Measurements from ENCODE around the gene OXLD1.
"Not testable (repeated sequence)": the region's sequence is repeated elsewhere in the genome, so short reads cannot be mapped to it uniquely, and the experiment has no call there.

OXLD1 gene

DNA sequence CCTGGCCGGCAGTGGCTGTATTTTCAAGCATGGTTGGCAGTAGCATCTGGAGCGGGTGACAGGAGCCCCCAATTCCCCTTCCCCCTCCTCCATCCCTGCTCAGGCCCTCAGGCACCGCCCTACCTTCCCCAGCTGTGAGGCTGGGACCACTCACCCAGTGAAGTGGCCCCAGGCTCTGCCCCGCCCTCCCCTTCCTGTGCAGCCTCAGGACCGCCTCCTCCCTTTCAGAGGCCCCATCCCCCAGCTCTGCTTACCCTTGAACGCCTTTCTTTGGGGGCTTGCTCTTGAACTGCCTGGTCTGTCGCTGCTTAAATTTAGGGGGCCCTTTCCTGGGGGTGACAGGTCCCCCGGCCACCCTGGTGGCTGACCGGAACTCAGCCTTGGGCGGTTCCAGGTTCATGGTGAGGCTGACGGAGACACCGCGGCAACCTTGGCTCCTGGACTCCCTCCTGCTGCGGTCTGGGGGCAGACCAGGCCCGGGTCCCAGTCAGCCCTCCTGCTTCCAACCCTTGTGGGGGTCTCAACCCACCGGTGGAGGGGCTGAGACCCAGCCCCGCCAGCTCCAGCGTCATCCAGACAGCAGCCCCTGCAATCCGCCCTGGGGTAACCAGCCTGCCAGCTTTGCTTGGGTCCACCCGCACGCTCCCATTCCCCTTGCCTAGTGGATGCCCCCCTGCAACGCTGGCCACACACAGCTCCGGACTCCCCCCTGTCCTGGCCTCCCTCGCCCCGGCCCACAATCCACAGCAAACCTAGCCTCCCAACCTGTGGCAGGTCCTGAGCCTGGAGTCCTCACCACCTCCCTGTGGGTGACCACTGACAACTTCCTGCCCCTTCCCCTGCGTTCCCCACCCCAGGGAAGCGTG is 13.3 kb downstream of the OXLD1 start:
- no peak for DNase-seq (ENCODE audit: low read depth)

GRCh38 chr17:81651692-81652091 is 14.7 kb downstream of the OXLD1 start:
- DNase-seq (ENCODE audit: low read depth): peak; percentile 73

DNA sequence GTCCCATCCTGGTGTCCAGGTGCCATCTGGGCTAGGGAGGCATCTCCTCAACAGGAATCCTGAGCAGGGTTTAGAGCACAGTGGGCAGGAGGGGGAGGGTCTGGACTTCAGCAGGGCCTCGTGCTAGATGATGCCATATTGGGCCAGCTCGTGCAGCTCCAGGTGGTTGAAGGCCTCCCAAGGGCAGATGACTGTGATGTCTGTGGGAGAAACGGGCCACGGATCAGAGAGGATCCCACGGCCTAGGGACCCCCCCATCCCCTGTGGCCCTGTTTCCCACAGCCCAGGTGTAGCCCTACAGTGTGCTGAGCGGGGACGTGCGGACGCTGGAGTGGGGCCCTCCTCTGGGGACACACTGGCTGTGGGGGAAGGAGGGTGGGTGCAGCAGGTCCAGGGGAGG is 15.5 kb downstream of the OXLD1 start:
- no peak for DNase-seq (ENCODE audit: low read depth)

GRCh38 chr17:81648707-81649085 is 17.7 kb downstream of the OXLD1 start:
- no peak for DNase-seq (ENCODE audit: low read depth)

GRCh38 chr17:81648013-81648706 is 18.2 kb downstream of the OXLD1 start:
- DNase-seq (ENCODE audit: low read depth): no peak

GRCh38 chr17:81647640-81648012 is 18.8 kb downstream of the OXLD1 start:
- no peak for DNase-seq (ENCODE audit: low read depth)

- DNase-seq (ENCODE audit: low read depth): no peak
These were observed 19.4 kb downstream of the OXLD1 start for GRCh38 chr17:81646869-81647600.

DNA sequence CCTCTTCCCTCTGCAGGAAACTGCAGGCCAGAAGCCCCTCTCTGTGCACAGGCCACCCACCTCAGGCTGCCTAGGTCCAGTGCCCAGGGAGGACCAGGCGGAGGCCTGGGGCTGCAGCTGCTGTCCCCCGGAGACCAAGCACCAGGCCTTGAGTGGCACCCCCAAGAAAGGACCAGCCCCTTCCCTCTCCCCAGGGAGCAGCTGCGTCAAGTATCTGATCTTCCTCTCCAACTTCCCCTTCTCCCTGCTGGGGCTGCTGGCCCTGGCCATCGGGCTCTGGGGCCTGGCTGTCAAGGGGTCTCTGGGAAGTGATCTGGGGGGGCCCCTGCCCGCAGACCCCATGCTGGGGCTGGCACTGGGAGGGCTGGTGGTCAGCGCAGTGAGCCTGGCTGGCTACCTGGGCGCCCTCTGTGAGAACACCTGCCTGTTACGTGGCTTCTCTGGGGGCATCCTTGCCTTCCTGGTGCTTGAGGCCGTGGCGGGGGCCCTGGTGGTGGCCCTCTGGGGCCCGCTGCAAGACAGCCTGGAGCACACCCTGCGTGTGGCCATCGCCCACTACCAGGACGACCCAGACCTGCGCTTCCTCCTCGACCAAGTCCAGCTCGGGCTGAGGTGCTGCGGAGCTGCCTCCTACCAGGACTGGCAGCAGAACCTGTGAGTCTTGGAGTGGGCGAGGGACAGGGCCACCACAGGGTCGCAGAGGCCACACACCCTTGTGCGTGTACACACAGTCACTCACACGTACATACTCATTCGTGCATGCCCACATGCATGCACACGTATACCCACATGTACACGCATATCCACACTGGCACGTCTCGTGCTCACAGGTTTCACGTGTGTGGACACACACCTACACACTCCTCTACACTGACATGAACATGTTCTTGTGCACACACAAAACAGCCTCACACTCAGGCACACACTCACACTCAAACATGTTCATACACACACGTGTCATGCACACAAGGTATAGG is 21.1 kb downstream of the OXLD1 start:
- DNase-seq (ENCODE audit: low read depth): no peak

GRCh38 chr17:81644496-81644895 is 21.9 kb downstream of the OXLD1 start:
- no peak for DNase-seq (ENCODE audit: low read depth)

- DNase-seq (ENCODE audit: low read depth): no peak
These were observed 24.4 kb downstream of the OXLD1 start for GRCh38 chr17:81641825-81642489.

GRCh38 chr17:81640011-81640410 is 26.4 kb downstream of the OXLD1 start:
- DNase-seq (ENCODE audit: low read depth): no peak

- no peak for DNase-seq (ENCODE audit: low read depth)
These were observed 27.7 kb downstream of the OXLD1 start for GRCh38 chr17:81638683-81639082.

DNA sequence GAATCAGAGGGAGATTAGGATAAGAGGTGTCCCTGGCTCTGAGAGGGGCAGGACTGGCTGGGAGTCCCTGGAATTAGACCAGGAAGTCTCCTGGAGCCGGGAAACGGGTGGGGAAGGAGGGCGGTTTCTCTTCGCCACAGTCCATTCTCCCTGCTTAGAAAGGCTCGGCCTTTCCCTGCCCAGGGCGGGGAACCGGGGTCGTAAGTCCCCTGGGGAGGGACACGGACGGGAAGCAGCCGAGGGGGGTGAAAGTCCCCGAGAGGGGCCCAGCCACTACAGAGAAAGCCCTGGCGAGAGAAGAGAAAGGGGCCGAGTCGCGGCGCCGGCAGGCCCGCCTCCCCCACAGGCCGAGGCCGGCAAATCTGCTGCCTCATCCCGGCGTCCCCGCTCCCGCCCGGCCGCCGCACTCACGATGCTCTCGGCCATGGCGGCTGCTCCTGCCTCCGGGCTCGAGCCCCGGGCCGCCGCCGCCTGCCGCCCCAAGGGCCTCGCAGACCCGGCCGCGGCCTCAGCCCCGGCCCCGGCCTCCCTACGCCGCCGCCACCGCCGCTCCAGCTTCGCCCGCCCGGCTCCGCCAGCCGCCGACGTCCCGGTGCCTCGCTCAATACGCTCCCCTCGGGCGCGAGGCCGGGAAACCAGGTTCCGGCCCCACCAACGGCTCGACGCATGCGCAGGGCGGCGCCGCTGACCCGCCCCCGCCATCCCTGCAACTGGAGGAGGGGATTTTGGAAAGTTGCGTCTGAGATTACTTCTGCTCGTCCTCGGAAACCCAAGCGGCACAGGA is 29.7 kb downstream of the OXLD1 start, which contains the start of the genes NPLOC4 and TSPAN10:
TSS of gene NPLOC4 (minus strand) at position 608 of the 784 bp plus-strand sequence. CDS start at position 426, 182 bp downstream.
TSS of gene TSPAN10 (plus strand) at position 692 of the 784 bp plus-strand sequence. CDS start 5,217 bp downstream, outside the sequence.
- DNase-seq (ENCODE audit: low read depth): peak; percentile 25

GRCh38 chr17:81635973-81636504 is 30.4 kb downstream of the OXLD1 start:
- DNase-seq (ENCODE audit: low read depth): no peak

- DNase-seq (ENCODE audit: low read depth): no peak
These were observed 31.0 kb downstream of the OXLD1 start for GRCh38 chr17:81635431-81635830.

- DNase-seq (ENCODE audit: low read depth): no peak
These were observed 34.9 kb downstream of the OXLD1 start for GRCh38 chr17:81631482-81631881.

- no peak for DNase-seq (ENCODE audit: low read depth)
These were observed 36.1 kb downstream of the OXLD1 start for GRCh38 chr17:81630274-81630673.

GRCh38 chr17:81621494-81622130 is 44.8 kb downstream of the OXLD1 start:
- no peak for DNase-seq (ENCODE audit: low read depth)

DNA sequence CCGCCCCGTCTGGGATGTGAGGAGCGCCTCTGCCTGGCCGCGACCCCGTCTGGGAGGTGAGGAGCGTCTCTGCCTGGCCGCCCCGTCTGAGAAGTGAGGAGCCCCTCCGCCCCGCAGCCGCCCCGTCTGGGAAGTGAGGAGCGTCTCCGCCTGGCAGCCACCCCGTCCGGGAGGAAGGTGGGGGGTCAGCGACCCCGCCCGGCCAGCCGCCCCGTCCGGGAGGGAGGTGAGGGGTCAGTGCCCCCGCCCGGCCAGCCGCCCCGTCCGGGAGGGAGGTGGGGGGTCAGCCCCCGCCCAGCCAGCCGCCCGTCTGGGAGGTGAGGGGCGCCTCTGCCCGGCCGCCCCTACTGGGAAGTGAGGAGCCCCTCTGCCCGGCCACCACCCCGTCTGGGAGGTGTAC is 48.1 kb downstream of the OXLD1 start:
- not testable (repeated sequence) for DNase-seq (ENCODE audit: low read depth)

All from GM04503 (cell line).